ENCODE measurements around the gene TXNIP. TPM values are rescaled to one million over a fixed set of nuclear protein-coding genes. Genes with fewer than 3 reads are reported as not detected.

TXNIP gene
- total RNA-seq, 1 donor from 2014 or later = 692 TPM

DNA sequence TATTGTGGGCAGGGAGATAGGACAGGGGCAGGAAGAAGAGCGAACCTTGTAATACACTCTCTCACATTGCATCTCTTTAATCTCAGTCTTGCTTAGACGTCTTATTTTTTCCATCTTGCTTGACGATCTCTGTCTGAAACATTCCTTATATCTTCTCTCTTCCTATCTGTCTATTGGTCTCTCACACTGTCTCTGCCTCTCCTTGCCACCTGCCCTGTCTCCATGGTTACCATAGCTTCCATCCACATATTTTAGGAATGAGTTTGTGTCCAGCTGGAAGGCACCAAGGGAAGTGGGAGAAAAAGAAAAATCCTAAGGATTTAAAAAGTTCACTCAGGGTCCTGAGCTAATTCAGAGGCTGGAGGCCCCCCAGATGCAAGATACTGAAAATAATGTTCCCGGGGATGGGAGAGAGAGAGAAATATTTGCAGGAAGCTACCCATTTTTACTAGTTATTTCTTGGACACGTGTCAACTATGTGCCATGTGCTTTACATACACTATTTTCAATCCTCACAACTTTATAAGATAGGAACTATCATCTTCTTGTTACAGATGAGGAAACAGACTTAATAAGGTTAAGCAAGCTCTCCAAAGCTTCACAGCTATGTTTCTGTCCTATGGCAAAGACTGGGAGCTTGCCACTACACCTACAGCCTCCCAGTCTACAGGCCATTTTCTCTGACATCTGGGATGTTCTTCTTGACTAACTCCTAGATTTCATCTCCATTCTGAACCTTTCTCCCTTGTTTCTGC, 32.9 kb downstream of the TXNIP start:
- DNase-seq (ENCODE audit: low spot score) = no peak

DNA sequence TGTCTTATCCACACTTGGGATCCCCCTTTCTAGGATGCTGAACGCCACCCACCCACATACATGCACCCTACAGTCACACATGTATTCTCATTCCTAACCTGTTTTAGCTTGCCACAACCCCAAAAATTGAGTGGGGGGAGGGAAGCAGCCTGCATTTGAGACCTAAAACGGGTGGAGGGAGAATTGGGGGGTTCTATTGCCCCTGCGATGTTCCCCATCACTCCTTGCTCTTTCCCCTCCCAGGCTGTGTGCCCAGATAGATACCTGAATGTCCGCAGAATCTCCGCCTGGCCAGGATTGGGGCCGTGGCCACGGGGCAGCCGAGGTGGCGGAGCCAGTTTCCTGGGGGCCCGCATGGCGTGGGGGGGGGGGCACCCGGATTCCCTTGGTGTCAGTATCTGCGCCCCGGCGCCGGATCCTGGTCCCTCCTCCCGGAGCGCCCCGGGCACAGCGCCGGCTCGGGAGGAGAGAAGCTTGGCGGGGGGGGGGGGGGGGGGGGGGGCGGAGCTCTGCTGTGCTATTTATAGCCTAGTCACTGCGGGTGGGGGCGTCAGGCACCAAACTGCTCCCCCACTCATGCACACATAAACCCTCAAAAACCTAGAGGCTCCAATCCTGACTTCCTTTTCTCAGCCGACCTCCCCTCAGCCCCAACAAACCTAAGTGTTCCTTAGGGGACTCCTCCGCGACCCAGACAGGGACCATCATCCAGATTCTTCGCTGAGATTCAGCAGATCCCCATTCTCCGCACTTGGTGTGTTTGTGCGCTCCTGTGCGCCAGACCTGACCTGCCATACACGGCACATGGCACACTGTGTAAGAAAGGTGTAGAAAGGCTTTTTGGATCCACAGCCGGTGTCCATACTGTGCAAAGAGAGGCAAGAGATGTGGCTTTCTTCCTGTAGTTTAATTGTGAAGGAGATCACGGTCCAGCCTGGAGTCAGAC, 33.9 kb downstream of the TXNIP start:
- DNase-seq (ENCODE audit: low spot score) = peak; percentile 87

DNA sequence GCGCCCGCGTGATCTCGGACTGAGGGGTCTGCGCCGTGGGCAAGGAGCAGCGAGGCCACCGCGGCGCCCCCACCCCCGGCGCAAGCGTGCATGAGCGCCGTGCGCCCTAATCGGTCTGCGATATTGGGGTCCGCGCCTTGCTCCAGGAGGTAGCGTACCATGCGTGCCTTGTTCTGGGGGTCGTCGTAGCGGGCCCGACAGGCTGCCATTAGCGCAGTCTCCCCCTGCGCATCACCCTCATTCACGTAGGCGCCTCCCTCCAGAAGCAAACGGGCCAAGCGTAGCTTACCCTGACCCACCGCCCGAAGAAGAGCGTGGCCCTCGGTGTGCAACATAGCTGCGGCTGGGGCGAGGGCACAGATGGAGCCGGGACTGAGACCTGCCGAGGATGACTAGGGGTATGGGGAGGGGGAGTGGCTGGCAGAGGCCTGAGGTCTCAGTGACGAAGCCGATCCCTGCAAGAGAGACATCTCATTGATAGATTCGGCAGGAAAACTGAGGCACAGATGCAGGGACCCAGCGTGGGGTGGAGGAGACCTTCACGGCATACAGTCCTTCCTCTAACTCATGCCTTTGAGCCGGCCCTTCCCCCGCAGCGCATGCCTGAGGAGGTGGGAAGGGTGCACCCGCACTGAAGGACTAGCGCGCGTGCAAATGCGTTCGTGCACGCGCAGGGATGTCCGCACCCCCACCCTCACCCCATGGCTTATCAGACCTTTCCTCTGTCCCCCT, 34.8 kb downstream of the TXNIP start:
- DNase-seq (ENCODE audit: low spot score) = peak; percentile 86

DNA sequence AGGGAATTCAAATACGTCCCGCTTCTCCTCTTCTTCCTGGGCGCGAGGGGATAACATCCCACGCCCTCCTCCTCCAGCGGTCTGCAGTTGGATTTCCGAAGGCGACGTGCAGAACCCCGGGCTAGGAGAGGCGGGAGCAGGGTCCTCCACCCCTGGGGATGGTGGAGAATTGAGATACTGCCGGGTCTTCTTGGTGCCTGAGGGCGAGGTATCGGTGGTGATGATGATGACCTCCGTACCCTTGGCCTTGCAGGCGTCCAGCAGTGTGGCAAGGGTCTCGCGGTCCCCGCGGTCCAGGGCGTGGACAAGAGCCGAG, 35.3 kb downstream of the TXNIP start:
- DNase-seq (ENCODE audit: low spot score) = no peak

DNA sequence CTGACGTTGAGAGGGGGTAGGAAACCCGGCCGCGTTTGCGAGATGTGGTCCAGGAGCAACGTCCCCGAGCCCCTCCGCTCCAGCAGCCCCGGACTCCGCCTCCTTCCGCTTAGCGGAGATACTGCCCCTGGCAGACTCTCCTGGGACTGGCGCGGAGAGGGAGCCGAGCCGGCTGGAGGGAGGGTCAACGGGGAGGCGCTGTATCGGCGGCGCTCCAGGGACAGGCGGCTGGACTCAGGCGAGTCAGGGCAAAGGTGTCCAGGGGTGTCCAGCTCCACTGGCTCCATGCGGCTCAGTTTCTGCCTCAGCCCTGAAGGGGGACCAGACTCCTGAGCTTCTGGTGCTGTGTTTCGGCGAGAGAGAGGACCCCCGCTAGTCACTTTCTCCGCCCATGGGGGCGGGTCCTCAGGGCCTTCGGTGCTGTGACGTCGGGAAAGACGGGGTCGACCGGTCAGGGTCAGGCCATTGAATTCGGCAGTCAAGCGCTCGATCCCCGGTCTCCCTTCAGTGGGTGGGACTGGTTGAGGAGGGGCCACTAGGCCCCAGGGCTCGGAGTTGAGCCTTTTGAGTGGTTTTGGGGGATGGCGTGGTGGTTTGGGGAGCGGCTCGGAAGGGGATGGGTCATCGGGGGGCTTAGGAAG, 35.8 kb downstream of the TXNIP start:
- peak; percentile 94 for DNase-seq (ENCODE audit: low spot score)

DNA sequence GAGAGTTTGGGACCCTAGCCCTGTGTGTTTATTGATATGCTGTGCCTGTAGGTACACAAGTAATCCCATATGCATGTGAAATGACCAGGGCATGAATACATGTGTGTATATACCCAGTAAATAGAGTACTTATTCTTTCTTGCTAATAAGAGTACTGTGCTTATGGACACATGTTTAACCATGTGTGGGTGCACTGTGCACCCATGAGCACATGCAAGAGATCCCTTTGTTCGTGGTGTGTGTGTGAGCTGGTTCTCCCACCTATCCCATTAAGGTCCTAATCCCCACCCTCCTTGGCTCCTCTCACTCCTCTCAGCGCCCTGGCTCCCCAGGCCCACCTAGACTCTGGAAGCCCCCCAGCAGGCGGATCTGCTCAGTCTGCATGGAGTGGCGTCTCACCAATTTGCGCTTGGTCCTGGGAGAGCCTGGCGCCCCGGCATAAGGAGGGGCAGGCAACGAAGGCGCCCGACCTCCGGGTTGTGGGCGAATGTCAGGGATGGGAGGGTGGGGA, 36.4 kb downstream of the TXNIP start:
- DNase-seq (ENCODE audit: low spot score) = no peak

DNA sequence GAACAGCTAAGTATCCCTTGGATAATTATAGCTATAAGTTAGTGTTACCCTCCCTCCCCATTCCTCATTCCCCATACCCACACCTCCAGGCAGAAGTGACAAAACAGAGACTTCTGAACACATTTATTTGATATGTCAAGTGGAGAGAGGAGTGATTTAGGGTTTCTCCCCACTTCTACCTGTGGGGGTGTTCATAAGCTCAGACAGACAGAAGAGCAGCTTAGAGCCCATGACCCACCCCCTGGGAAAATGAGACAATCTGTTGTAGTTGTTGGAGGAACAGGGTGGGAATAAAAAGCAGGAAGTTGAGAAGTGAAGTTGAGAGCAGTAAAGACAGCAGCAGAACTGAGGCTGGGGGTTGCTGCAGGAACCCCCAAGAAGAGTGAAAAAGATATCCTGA, 37.0 kb downstream of the TXNIP start:
- DNase-seq (ENCODE audit: low spot score) = no peak

DNA sequence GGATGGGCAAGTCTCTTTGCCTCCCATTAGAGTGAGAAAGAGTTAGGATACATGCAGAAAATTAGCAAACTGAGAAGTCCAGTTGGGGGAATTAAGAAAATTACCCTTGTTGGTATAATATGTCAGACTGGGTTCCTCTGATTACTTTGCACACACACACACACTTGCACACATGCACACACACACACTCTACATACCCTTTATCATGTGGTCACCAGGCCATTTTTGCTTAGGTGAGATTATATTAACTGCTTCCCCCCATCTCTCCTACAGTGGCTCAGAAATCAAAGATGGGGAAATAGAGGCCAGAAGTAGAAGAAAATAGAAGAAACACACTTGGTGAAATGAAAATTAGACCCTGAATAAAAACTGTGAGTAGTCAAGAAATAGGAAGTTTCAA, 37.6 kb downstream of the TXNIP start:
- DNase-seq (ENCODE audit: low spot score) = no peak

DNA sequence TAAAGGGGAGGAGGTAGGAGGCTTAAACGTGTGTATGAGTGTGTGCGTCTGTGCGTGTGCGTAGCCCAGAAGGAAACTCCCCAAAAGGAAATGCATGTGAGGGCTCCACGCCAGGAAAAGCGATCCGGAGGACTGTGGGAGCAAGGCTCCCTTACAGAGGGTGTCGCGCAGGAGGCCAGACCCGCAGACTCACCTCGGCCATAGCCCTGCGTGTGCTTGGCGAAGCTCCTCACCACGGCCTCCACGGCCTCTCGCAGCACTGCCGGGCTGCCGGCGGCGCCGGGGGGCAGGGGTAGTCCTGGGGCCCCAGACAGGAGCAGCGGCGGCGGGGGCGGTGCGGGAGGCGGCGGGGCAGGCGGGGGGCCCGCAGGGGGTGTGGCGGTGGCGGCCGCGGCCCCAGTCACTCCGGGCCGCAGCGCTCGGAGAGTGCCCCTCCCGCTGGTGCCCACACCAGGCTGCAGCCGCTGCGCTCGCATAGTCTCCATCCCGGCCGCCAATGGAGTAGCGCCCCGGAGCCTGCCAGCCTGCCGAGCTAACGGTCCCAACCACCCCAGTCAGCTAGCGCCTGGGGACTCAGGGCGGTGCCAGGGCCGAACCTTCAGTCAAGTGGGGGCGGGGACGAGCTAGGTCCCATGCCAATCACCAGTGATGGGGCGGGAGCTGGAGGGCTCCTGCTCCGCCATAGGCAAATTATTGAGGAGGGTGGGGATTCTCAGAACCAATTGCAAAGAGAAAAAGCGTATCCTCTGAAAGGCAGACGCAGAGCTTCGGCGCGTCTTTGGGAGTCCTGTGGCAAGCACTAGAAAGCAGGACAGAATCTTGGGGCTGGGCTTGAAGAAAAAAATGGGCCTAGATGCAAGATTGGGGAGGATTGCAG, 38.7 kb downstream of the TXNIP start, which contains the start of gene LIX1L:
TSS of gene LIX1L (minus strand) at position 575 of the 877 bp plus-strand sequence. CDS start at position 485, 90 bp downstream.
- peak; percentile 97 for DNase-seq (ENCODE audit: low spot score)

DNA sequence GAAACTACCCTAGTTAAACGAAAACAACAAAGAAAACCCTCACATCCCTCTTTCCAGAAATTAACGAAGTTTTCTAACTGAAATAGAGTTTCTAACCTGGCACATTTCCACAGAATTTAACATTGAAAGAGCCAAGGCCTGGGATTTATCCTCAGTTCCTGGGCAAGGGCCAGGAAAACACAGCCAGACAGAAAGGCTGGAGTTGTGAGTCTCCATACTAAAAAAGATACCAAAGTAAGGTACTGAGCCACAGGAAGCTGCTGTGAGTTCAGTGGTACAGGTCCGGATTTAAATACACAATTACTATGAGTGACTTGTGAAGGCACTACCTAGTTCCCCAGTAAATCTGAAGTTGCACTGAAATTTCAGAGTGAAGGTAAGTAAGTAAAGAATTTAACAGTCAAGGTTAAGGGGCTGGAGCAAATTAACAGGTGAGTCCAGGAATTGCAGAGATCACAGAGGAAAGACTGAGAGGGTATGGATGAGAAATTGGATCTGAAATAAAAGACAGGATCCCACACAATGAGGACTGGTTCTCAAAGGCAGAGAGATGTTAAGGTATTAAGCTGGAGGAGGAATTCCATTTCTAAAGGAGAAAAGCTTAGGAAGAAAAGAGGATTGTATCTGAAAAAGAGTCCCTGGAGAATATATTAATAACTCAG, 39.5 kb downstream of the TXNIP start:
- DNase-seq (ENCODE audit: low spot score) = peak; percentile 9

DNA sequence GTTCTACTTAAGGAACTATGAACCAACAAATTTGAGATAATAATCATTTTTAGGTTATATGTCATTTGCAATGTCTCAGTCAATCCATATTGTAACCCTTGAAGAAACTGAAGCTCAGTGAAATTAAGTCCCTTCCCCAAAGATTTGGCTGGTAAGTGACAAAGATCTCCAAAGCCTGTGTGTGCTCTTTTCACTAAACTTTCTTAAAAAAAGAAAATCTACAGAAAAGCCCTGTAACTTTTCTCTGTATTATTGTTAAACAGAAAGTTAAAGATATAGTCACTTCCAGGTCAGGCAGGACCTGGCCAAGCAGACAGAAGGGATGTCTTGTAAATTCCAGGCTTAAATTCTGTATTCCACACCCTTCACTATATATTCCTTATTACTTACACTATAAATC, 40.0 kb downstream of the TXNIP start:
- no peak for DNase-seq (ENCODE audit: low spot score)

DNA sequence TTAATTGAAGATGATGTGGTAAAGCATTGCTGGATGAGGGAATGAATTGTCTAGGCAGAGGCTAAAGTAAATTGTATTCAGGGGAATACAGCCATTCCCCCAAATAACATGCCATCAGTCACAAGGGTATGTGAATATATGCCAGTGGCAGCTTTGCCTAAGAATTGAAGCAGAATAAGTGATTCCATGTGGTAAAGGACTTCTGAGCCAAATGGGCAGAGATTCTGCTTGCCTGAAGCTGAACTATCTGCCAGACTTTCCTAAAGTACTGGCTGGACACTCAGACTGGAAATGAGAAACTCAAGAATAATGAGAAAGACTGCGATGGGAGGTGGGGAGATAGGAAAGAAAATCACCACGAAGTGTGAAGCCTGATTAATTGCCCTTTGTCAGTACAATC, 40.9 kb downstream of the TXNIP start:
- DNase-seq (ENCODE audit: low spot score) = no peak

DNA sequence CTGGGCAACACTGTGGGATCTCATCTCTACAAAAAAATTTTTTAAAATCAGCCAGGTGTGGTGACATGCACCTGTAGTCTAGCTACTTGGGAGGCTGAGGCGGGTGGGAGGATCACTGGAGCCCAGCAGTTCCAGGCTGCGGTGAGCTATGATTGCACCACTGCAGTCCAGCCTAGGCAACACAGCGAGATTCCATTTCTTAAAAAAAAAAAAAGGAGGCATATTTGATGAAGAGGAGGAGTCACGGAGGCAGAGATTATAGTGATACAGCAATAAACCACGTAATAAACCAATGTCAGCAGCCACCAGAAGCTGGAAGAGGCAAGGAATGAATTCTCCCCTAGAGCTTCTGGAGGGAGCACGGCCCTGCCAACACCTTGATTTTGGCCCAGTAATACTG, 42.5 kb downstream of the TXNIP start:
- peak; percentile 9 for DNase-seq (ENCODE audit: low spot score)

DNA sequence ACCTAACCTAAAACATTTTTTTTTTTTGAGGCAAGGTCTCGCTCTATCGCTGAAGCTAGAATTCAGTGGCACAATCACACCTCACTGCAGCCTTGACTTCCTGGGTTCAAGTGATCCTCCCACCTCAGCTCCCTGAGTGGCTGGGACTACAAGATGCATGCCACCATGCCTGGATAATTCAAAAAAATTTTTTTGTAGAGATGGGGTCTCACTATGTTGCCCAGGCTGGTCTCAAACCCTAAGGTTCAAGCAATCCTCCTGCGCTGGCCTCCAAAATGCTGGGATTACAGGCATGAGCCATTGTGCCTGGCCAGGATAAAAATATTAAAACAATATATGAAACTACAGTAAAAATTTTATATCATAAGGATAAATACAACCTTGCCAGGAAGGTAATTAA, 43.5 kb downstream of the TXNIP start:
- DNase-seq (ENCODE audit: low spot score) = peak; percentile 2

DNA sequence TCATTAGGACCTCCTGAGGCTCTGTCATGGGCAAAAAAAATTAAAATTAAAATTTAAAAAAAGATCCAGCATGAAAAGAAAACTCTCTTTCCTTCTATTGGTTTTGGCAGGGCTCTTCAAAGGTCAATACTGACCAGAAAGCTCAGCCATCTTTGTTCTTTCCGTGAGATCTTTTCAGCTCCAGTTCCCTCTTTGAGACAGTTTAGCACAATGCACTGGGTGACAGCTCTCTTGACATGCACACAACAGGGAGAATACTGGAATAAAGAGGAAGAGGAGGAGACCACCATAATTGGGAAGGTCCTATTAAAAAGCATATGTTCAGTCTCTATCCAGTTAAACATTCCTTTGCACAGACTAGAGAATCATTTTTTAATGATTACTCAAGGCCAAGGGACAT, 44.9 kb downstream of the TXNIP start:
- no peak for DNase-seq (ENCODE audit: low spot score)

DNA sequence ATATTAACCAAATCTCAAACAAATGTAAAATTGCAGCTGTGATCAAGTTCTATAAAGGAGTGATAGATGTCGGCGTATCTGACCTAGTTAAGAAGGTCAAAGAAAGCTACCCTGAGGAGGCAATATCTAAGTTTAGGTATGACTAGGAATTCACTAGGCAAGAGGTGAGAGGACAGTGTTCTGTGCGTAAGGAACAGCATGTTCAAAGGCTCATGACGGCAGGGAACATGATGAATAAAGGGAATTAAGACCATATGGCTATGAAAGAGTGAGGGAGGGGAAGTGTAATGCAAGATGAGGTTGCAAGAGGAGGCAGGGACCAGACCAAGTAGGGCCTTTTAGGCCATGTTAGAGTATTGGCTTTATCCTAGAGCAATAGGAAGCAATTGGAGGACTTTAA, 47.2 kb downstream of the TXNIP start:
- DNase-seq (ENCODE audit: low spot score) = no peak

DNA sequence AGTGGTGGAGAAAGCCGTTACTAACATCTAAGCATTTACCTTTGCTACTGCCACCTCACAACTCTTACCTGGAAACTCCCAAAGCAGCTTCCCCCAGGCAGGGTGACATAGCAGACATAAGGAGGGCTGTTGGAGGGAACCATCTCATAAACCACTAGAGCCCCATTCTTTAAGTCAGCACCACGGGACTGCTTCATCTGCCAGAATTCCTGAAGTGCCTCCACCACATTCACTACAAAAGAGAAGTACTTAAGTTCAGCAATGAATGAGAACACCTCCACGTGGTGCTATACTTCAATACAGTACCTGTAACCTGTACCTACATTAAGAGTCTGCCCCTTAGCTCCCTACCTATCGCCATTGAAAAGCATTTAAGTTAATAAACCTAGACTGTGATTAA, 48.8 kb downstream of the TXNIP start:
- peak; percentile 57 for DNase-seq (ENCODE audit: low spot score)

DNA sequence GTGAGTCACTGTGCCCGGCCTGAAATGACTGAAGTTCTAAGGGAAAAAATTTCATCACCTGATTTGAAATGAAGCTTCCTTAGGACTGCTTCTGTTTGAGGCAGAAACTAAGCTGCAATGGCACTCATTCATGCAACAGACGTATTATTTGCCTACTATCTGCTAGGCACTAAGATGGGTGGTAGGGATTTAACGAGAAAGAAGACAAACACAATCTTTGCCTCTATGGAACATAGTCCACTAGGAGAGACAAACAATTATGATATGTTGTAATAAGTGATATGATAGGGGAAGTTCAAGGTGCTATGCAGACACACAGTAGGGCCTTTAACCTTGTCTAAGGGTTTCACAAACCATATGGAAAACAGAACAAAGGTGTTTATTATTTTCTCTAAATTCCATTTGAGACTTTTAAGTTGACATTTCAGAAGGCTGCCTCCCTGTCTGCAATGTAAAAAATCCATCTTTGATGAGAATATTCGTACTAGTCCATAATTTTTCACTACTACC, 49.8 kb downstream of the TXNIP start:
- no peak for DNase-seq (ENCODE audit: low spot score)

DNA sequence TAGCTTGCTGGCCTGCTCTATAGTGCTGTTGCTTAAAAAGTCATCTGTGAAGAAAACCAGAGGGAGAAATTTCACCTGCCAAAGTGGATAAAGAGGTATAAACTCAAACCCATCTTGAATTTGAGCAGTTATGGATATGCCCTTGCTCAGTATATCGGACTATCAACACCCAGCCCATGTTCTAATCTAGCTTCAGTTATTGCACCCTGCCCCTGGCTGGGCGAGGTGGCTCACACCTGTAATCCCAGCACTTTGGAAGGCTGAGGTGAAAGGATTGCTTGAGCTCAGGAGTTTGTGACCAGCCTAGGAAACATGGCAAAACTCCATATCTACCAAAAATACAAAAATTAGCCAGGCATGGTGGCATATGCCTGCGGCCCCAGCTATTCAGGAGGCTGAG, 51.8 kb downstream of the TXNIP start:
- peak; percentile 16 for DNase-seq (ENCODE audit: low spot score)
